ENCODE data around the gene NEIL3. TPM values are rescaled to one million over a fixed set of nuclear protein-coding genes. Genes with fewer than 3 reads are reported as not detected.

The NEIL3 gene
- total RNA-seq: 18.2 and 20.6 TPM in 2 replicates
- long read RNA-seq, transcript NEIL3-201 (10 exons, 2,408 nt): major isoform, 41 of 71 reads
- long read RNA-seq, partial matches to known transcripts: 20 of 71 reads
- long read RNA-seq, other reads (novel, unspliced or antisense): 10 of 71 reads

- Mint-ChIP-seq H3K27me3 (ENCODE audit: low read depth) (no peaks in the 10 kb centered on the region), H3K27ac (ENCODE audit: unreplicated experiment) (peak within 1 kb of the TSS; percentile 93), H3K9me3 (no peaks in the 10 kb centered on the region)
Measured at GRCh38 chr4:177309522-177310371, at the start of gene NEIL3. TSS of gene NEIL3 (plus strand) at chr4:177309874. CDS start at chr4:177309954, 80 bp downstream.

DNA sequence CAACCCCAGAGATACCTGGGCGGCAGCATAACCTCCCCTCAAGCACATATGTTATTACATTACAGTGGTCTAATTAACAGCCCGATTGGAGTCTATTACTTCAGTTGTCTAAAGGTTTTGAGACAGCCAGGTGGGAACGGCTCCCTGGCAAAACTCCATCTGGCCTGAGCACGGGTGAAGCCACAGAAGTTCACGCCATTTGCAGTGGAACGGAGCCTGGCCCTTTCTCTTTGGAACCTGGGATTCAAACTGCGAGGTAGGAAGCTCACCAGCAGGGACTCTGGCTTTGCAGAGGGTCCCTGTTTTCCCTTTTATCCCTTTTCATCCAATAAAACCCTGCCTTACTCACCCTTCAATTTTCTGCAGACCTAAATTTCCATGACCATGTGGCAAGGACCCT is 45.9 kb upstream of the NEIL3 start:
- Mint-ChIP-seq H3K27ac (ENCODE audit: unreplicated experiment) (no peak overlapping the region), H3K36me3 (ENCODE audit: low read depth) (no peaks in the 10 kb centered on the region), H3K4me1 (no peaks in the 10 kb centered on the region), H3K27me3 (ENCODE audit: low read depth) (no peaks in the 10 kb centered on the region), H3K9me3 (peaks cover 2% of the 10 kb centered on the region), H3K4me3 (no peak overlapping the region)
- no peak for DNase-seq (ENCODE audit: low read depth, low spot score)
- no peak for TF ChIP-seq CTCF (conservative IDR thresholded peaks at IDR 0.05)

More at GRCh38 chr4:177309522-177310371, at the start of gene NEIL3:
- TF ChIP-seq CTCF (conservative IDR thresholded peaks at IDR 0.05): no peak
- H3K36me3 Mint-ChIP-seq (ENCODE audit: low read depth): no peaks in the 10 kb centered on the region
- peak within 1 kb of the TSS; percentile 92 for H3K4me3 Mint-ChIP-seq
- H3K4me1 Mint-ChIP-seq: peaks cover 31% of the 10 kb centered on the region
- peak; percentile 85 for DNase-seq (ENCODE audit: low read depth, low spot score)

GRCh38 chr4:177264788-177265422 is 44.8 kb upstream of the NEIL3 start:
- Mint-ChIP-seq H3K27me3 (ENCODE audit: low read depth) (no peaks in the 10 kb centered on the region), H3K27ac (ENCODE audit: unreplicated experiment) (no peak overlapping the region), H3K36me3 (ENCODE audit: low read depth) (no peaks in the 10 kb centered on the region), H3K4me1 (no peaks in the 10 kb centered on the region), H3K9me3 (peaks cover 2% of the 10 kb centered on the region), H3K4me3 (no peak overlapping the region)
- DNase-seq (ENCODE audit: low read depth, low spot score): no peak
- no peak for TF ChIP-seq CTCF (conservative IDR thresholded peaks at IDR 0.05)

DNA sequence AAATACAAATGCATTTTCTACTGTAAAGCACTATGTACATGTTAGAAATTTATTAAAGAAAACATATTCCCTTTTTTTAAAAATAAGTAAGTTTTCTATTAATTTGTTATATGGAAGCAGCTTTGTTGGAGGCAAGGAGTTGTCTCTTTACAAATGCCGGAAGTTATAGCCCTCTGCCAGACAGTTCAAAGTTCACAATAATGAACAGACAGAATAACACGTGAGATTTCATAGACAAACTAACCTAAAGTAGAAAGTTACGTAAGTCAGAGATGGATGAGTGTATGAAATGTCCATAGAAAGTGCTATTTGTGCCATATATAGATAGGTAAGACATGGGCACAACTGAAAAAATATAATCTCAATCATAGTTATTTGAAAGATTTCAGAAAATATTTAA is 43.9 kb upstream of the NEIL3 start:
- no peaks in the 10 kb centered on the region for H3K36me3 Mint-ChIP-seq (ENCODE audit: low read depth)
- H3K4me3 Mint-ChIP-seq: no peak overlapping the region
- H3K27ac Mint-ChIP-seq (ENCODE audit: unreplicated experiment): no peak overlapping the region
- DNase-seq (ENCODE audit: low read depth, low spot score): no peak
- no peaks in the 10 kb centered on the region for H3K4me1 Mint-ChIP-seq
- H3K9me3 Mint-ChIP-seq: peaks cover under 1% of the 10 kb centered on the region
- TF ChIP-seq CTCF (conservative IDR thresholded peaks at IDR 0.05): no peak
- H3K27me3 Mint-ChIP-seq (ENCODE audit: low read depth): no peaks in the 10 kb centered on the region

- Mint-ChIP-seq H3K9me3 (no peaks in the 10 kb centered on the region), H3K4me3 (no peak overlapping the region), H3K27ac (ENCODE audit: unreplicated experiment) (no peak overlapping the region), H3K4me1 (no peaks in the 10 kb centered on the region), H3K36me3 (ENCODE audit: low read depth) (no peaks in the 10 kb centered on the region), H3K27me3 (ENCODE audit: low read depth) (no peaks in the 10 kb centered on the region)
- no peak for DNase-seq (ENCODE audit: low read depth, low spot score)
- TF ChIP-seq CTCF (conservative IDR thresholded peaks at IDR 0.05): no peak
Measured at GRCh38 chr4:177266506-177266905, 43.2 kb upstream of the NEIL3 start.
